HG03469 (cell line): ENCODE results near the gene MYADML2.

Experiments used
- ATAC-seq: cut with Tn5 transposase; IDR thresholded peaks from one replicate; pipeline ENCODE4 v1.9.1; 2021; ENCODE audit warnings: mild to moderate bottlenecking, moderate library complexity, moderate number of reproducible peaks; ENCODE audit not compliant: unreplicated experiment

Gene MYADML2

DNA sequence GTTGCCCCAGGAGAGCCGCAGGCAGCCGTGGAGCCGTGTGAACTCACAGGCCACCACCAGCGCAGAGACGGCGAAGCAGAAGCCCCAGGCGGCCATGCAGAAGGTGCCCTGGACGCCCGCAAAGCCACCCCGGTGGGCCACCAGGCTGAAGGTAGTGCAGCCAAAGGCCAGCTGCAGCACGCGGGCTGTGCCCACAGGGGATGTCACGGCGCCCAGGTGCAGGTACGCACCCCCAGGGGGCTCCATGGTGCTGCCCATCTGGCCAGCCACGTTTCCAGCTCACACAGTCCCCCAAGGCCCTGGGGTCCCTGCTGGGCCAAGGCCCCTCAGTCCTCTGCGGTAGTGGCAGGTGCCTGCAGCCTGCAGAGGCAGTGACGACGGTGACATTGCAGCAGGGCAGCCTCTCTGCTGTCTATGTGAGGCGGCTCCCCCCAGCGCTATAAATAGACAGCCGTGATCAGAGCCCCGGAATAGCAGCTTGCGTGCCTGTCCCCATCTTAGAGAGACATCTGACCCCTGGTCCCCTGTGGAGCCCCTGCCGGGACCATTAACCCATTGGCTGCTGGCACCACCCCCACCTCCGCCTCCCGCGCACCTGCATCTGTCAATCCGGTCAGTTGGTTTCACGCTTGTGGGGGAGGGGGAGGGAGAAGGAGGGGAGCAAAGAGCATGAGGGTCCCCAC lies 5.4 kb downstream of the MYADML2 start:
- ATAC-seq: no peak

- ATAC-seq: no peak
Measured at GRCh38 chr17:81940538-81941483, 6.2 kb downstream of the MYADML2 start.

DNA sequence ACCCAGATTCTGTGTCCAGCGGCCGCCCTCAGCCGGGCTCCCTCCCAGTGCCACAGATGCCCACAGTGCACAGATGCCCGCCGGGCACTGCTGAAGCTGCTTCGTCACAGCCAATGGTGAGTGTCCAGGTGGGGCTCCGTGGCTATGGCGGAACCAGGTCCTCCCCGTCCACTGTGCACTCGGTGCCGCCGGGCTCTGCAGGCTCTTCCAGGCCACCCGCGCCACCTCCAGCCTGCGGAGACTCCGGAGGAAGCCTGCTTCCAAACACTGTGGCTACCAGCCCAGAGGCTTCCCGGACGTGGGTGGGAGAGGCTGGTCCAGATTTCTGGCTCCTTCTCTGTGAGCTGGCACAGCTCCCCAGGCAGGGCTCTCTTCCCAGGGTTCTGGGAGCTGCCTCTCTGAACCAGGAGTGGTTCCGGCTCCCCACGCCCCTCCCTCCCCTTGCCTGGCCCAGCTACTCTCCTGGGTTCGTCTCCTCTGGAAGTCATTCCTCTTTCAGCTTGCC lies 7.1 kb downstream of the MYADML2 start:
- ATAC-seq: no peak

DNA sequence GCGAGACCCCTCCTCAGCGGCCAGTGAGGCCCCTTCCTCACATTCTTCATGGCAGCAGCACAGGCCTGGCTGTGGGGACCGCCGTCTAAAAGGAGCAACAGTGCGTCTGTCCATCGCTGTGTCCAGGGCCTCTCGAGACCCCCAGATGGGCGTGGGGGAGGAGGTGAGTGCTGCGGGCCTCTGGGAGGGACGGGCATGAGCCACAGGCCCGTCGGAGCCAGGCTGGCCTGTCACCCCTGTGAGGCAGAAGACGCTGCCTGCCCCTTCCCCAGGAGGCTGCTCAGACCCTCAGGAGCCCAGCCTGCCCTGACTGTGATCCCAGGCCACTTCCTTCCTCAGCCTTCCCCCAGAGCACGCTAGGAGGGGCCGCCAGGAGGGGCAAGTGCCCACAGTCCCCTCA lies 7.8 kb downstream of the MYADML2 start:
- ATAC-seq: no peak

DNA sequence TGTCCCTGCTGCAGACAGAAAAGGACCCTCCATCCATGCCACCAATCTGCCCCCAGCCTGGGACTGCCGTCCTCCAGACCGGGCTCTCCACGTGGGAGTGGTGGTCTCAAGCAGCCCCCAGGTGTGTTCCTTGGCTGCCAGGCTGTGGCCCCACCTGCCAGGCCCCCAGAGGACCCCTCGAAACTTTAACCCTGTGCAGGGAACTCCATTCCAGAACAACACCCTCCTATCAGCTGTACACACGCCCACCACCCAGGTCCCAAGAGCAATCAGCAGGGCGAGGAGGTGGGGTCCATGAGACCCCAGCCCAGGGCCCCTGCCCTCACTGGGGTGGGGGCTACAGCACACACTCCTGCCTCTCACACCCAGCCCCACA lies 11.3 kb downstream of the MYADML2 start:
- ATAC-seq: no peak

DNA sequence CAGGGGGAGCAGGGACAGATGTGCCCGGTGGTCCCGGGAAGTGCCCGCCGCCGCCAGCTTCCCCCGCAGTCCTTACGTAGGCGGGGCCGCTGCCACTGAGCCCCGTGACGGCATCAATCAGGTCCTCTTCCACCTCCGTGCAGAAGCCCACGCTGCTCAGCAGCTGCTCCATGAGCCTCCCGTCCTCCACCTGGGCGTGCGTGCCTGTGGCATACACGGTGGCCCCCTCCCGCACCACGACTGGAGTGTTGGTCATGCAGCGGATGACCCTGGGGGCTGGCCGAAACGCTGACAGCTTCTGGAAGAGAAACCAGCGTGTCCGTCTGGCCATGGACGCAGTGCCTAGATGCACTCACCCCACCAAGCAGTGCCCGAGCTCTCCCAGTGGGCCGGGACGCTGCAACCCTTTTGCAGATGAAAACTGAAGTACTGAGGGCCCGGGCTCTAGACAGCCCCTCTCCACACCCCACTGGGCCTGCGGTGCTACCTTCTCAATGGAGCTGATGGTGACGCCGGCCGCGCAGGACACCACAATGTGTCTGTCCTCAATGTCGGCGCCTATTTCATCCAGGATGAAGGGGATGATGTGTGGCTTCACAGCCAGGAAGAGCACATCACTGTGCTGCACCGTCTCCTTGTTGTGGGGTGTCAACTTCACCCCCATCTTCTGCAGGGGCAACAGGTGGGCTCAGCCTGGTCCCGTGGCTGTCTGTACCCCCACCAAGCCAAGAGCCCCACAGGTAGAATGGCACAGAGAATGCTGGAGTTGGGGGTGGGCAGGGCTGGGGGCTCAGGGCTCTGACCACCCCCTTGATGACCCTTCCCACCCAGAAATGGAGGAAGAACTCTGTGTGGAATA lies 12.0 kb downstream of the MYADML2 start:
- no peak for ATAC-seq

DNA sequence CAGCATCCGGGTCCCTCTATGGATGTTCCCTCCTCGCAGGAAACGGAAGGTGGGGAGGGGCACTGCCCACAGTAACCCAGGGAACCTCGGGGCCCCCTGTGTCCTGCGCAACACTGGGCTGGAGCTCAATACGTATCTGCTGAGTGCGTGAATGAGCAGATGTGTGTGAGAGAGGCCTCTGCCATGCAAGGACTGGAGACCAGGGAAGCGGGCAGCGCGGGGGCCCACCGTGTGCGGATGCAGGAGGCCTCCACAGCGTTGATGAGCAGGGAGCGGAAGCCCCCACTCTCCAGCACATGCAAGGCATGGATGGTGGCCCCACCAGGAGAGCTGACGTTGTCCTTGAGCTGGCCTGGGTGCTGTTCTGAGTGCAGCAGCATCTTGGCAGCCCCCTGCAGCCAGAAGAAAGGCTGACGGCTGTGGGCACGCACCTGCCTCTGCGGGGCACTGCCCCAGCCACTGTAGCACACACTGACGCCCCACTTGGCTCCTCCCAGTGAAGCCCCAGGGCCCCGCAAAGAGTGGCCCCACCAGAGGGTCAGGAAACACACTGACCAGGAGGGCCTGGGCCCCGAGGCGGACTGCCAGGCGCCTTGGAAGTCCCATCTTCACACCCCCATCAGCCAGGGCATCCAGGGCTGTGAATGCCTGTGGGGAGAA lies 12.8 kb downstream of the MYADML2 start:
- no peak for ATAC-seq

DNA sequence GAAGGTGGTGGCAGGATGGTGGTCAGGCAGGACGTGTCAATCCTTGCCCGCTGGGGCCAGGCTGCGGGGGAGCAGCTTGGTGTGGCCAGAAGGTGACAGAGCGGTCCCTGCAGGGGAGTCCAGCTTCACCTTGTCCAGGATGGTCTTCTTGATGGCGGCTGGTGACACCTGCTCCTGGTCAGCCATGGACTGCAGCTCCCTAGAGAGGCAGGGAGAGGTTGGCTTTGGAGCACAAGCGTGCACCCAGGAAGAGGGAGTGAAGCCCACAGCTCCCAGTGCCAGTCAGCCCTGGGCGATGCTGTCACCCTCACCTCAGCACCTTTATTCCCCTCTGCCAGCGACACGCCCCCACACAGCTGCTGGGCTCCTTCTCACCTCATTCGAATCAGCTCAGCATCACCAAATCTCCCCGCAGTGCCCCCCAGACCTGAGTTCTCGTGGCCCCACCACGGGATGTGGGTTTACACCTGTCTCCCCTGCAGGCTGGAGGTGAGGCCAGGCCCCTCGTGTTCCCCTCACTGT lies 13.8 kb downstream of the MYADML2 start:
- no peak for ATAC-seq

- no peak for ATAC-seq
Measured at GRCh38 chr17:81932333-81932983, 14.6 kb downstream of the MYADML2 start.

GRCh38 chr17:81931557-81932332 lies 15.3 kb downstream of the MYADML2 start:
- ATAC-seq: no peak

- no peak for ATAC-seq
Measured at GRCh38 chr17:81931189-81931556, 15.9 kb downstream of the MYADML2 start.

- no peak for ATAC-seq
Measured at GRCh38 chr17:81930142-81931125, 16.6 kb downstream of the MYADML2 start.

DNA sequence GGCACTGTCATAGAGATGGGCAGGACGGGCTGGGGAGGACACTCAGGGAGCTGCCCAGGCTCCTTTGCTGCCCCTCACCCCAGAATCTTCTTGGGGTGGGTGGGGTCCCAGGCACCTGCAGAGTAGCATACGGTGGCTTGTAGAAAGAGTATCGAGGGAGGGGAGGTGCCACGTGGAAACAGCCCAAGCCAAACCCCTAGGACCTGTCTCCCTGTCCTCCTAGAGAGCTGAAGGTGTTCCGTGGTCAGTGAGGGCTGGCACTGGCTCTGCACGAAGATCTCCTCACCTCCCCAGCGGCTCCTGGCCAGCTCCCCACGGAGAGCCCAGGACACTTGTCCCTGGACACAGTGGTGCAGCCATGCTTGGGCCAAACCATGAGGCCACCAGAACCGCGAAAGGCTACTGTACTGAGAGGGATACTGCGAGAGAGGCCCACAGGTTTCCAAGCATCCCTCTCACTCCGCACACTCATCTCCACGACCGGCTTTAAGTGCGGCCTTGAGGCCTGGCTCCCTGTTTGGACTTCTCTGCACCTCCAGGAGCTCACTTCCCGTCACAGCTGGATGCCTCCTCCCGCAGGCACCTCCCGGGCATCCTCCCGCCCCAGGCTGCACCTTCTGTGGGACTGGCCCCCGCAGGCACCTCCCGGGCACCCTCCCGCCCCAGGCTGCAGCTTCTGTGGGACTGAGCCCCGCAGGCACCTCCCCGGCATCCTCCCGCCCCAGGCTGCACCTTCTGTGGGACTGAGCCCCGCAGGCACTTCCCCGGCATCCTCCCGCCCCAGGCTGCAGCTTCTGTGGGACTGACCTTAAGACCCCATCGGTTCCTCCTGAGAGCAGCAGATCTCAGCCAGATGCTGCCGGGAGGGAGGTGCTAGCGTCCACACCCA lies 17.5 kb downstream of the MYADML2 start:
- ATAC-seq: no peak

DNA sequence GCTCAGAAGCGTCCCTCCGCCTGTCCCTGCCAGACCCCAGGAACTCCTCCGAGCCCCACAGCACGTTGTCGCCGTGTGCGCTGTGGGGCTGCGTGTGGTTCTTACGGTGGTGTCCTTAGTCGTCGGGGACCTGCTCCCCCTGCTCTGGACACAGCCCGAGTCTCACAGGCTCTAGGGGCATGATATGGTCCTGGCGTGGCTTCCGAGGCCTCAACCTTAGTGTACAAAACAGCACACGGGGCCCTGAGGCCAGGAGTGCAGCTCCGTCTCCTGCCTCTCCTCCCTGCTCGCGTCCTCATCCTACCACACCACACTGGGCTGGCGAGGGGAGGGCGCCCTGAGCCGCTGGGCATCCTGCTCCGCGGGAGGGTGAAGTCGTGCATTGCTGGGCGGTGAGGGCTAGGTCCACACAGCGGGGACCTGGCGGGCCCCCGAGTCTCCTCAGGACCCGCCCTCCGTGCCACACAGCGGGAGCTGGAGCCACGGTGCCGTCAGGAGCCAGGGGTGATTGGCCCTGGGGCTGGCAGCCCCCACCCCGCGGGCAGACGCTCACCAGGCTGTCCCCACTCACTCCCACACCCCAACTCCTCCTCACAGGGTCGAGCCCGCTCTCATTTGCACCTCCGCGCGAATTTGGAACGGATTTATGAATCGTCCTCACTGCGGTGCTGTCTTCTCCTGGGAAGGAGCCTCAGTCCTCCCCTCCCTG lies 18.3 kb downstream of the MYADML2 start:
- ATAC-seq: no peak

DNA sequence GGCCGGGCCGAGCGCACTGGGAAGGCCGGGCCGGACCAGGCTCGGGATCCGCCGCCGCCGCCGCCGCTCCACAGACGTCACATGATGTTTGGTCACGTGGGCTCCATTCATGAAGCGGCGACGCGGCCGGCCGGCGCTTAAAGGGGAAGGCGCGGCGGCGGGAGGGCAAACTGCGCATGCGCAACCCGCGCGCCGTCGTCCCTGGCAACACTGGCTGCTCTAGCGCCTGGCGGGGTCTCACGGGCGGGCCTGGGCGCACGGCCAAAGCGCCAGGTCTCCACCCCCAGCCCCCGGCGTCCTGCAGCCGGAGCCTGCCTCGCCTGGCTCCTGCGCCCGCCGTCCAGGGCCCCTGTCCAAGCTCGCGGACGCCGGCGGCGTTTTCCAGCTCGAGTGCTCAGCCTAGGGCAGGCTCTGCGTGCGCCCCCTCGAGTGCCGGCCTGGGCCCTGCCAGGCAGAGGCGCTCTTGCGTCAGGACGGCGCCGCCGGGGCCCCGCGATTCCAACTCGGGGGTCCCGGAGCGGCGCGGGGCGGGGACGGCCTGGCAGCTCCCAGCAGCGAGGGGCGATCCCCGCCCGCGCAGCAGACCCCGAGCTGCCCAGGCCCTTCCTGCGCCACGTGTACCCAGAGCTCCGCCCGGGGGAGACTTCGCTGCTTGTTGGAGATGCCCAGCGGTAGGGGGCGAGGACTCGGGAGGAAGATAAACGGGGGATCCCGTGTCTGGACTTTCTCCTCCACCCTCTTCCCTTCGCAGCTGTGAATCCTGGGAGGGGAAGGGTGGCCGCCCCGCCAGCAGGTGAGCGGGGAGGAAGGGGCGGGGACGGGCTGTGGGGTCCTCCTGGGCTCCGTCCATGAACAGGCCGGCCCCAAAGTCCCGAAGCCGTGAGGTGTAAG lies 19.1 kb downstream of the MYADML2 start, which contains the start of gene MAFG:
MAFG (minus strand) TSS at position 83 of the 891 bp plus-strand sequence. CDS start 4,550 bp downstream, outside the sequence.
- ATAC-seq: peak; percentile 42
